HG02798 (cell line): ENCODE results near the gene TPCN2.

Source experiments
- ATAC-seq: cut with Tn5 transposase; IDR thresholded peaks from one replicate; pipeline ENCODE4 v1.9.1; 2021; ENCODE audit warnings: mild to moderate bottlenecking; ENCODE audit not compliant: unreplicated experiment, poor library complexity

Gene TPCN2

DNA sequence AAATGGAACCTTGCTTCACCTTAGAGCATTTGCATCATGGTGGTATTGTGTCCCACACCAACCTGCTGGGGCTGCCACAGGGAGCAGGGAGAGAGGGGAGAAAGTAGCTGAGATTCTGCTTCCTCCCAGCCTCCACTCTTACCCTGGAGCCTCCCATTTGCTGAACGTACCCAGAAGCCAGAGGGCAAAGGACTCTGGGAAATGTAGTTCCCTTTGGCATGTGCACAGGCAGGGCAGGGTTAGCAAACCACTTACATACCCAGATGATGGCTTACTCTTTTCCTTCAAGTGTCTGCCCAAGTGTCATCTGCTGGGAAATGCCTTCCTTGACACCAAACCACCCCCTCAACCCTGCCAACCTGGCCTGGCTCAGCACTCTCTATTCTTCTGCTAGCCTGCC, 123.9 kb downstream of the TPCN2 start:
- ATAC-seq: no peak

DNA sequence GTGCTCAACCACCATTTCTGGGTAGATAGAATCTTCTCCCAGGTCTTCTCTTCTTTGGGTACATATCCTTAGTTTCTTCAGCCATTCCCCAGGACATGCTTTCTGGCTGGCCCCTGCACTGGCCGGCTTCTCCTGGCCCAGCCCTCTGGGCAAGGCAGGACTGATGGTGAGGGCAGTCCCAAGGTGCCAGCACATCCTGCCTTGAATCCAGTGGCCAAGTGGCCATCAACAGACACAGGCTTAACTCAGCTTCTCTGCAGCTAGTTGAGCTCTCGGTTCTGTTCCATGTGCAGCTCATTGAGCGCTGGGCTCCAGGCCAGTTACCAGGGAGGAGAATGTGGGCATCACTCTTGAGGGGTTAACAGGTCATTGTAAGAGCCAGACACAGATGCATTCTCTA, 124.6 kb downstream of the TPCN2 start:
- no peak for ATAC-seq

DNA sequence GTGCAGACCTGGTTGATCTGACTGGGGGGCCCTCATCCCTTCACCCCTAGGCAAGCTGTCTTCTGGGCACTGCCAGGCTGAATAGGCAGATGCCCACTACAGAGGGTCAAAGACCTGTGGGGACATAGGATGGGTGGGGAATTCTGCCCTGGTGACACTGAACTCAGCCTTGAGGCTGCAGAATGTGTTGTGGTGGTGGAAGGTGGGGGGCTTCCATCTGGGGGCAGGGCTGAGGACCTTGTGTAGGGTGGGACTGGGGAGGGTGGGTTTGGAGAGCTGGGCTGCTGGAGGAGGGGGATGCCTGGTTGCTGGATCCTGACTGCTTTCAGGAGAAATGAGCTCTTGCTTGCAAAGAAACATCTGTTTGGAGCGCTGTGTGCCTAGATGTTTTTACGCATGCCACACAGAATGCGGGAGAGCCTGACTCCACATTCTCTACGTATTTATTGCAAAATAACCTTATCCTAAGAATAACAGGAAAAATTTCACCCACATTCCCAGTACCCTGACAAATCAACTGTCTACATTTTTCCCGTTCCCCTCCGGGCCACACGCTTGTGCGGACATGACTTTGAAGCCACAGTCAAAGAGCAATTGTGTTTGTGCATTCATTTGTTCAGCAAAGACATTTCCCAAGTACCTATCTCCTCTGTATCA, 125.3 kb downstream of the TPCN2 start:
- no peak for ATAC-seq

DNA sequence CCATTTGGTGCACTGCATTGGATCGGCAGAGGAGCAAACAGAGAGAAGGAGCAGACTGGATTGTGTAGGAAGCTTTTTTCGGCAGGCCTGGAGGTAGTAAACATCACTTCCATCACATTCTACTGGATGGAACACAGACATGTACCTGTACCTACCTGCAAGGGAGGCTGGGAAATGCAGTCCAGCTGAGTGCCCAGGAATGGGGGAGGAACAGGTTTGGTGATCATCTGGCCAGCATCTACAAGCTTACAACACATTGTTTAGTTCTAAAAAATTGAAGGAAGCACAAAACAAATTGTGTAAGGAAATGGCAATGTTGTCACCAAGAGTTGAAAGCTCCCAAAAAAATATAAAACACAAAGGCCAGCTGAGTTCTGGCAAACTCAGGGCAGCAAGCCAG, 126.1 kb downstream of the TPCN2 start:
- ATAC-seq: no peak

DNA sequence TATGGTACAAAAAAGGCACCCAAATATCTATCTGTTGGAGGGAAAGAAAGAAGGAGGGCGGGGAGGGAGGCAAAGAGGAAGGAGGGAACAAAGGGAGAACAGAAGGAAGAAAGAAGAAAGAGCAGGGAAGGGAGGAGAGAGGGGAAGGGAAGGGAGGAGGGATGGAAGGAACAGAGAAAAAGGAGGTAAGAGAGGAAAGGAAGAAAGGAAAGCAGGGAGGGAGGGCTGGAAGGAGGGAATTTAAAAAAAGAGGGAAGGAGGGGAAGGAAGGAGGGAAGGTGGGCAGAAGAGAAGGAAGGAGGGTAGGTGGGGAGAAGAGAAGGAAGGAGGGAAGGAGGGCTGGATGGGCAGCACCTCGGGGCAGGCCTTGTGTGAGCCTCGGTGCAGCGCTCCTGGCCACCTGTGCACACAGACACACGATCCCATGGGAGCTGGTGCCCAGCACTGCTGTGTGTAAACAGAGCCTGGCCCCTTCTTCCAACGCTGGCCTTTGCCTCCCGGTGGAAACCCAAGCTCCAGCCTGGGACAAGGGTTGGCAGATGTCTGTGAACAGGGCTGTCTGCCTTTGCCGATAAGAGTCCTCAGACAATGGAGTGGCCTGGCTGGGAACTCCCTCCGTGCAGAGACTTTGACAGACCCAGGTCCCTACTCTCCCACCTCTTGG, 130.2 kb downstream of the TPCN2 start:
- no peak for ATAC-seq

DNA sequence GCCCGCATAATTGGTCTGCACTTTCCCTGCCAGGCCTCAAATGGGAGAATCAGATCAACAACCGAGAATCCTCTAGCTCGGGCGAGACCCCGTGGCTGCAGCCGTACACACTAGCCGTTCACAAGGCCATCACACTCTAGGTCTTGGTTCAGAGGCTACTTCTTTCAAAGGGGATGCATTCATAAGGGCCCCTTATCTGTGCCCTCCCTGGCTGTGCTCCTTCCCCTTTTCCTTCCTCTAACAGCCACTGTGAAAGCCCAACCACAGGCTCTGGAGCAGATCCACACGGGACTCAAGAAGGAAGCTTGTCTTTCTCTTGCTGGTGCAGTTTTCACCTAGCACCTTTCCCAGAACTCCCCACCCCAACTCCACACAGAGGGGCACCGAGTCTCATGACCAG, 131.5 kb downstream of the TPCN2 start:
- ATAC-seq: no peak

DNA sequence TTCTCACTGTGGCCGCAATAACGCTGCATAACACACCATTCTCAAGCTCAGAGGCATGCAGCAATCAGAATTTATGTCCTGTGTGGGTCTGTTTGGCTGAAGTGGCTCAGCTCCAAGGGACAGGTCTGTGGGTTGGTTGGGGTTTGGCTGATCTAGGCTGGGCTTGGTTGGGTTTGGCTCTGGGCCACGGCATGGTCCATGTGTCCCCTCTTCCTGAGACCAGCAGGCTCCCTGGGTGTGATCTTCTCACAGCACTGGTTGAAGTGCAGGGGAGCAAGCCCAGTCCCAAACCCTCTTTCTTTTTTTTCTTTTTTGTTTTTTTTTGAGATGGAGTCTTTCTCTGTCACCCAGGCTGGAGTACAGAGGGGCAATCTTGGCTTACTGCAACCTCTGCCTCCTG, 132.0 kb downstream of the TPCN2 start:
- ATAC-seq: no peak

DNA sequence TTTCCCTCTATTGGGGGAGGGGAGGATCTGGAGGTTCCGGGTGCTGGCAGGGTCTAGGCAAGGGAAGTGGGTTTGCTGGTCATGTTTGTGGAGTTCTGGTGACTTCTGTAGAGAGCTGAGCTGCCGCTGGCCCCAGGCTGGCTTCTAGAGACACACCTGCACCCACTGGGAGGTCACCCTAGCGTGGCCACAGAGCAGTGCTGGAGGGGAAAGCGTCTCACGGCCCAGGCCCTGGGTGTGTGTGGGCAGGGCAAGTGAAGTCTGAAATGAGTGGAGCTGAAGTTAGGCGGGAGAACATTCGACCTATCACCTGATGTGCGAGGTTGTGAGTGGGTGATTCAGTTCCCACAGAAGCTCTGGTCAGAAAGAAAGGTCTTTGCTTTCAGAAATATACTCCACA, 134.9 kb downstream of the TPCN2 start:
- peak; percentile 72 for ATAC-seq
